ENCODE data around the gene PRRT2. TPM values are rescaled to one million over a fixed set of nuclear protein-coding genes. Genes with fewer than 3 reads are reported as not detected.

The PRRT2 gene
- total RNA-seq, 1 experiment from 2014 or later: 9.7 TPM

DNA sequence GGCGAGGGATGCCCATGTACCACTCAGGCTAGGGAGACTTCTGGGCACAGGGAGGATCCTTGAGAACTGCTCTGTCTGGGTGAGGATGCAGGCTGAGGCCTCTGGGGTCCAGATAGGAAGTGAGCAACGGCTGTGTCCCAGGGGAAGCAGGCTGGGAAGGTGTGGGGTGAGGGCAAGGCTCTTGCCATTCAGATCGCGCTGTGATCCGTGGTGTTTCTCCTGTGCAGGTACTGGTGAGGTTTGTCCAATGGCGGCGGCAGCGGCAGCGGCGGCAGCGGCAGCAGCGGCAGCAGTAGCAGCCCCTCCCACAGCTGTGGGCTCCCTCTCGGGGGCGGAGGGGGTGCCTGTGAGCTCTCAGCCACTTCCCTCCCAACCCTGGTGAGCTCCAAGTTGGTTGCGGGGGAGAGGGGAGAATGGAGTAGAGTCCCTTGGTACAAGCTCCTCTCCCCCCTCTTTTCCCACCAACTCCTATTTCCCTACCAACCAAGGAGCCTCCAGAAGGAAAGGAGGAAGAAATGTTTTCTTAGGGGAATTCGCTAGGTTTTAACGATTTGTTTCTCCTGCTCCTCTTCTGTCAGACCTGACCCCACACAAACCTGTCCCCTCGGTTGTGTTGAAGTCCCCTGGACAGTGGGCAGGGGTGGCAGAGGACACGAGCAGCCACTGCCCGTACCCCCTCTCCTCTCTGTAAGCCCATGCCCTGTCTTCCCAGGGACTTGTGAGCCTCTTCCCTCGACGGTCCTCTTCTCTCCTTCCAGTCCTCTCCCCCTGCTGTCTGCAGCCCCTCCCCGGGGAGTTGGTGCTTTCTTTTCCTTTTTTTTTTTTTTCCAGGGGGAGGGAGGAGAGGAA lies 1.9 kb upstream of the PRRT2 start:
- peaks cover 34% of the 10 kb centered on the region for H3K4me1 ChIP-seq (ENCODE audit: control insufficient read depth, insufficient read depth, low read length)
- intact Hi-C loops (cut with micrococcal nuclease; ENCODE audit: unreplicated experiment) (loop anchor here (10.0 kb wide), 1 partner anchor 115 kb away; no protein-coding TSS in a partner anchor), in situ Hi-C loops (cut with HindIII; ENCODE audit: low pct_unique_long_range_greater_than_20kb, low sequenced_read_pairs) (no loop called here)
- TF ChIP-seq TCF7L2 (IDR thresholded peaks at IDR 0.05; ENCODE audit: low read depth, low read length): no peak
- peak; percentile 68 for TF ChIP-seq POLR2AphosphoS5 (IDR thresholded peaks at IDR 0.05; ENCODE audit: low read depth, low read length)
- TF ChIP-seq, protein P1, sequence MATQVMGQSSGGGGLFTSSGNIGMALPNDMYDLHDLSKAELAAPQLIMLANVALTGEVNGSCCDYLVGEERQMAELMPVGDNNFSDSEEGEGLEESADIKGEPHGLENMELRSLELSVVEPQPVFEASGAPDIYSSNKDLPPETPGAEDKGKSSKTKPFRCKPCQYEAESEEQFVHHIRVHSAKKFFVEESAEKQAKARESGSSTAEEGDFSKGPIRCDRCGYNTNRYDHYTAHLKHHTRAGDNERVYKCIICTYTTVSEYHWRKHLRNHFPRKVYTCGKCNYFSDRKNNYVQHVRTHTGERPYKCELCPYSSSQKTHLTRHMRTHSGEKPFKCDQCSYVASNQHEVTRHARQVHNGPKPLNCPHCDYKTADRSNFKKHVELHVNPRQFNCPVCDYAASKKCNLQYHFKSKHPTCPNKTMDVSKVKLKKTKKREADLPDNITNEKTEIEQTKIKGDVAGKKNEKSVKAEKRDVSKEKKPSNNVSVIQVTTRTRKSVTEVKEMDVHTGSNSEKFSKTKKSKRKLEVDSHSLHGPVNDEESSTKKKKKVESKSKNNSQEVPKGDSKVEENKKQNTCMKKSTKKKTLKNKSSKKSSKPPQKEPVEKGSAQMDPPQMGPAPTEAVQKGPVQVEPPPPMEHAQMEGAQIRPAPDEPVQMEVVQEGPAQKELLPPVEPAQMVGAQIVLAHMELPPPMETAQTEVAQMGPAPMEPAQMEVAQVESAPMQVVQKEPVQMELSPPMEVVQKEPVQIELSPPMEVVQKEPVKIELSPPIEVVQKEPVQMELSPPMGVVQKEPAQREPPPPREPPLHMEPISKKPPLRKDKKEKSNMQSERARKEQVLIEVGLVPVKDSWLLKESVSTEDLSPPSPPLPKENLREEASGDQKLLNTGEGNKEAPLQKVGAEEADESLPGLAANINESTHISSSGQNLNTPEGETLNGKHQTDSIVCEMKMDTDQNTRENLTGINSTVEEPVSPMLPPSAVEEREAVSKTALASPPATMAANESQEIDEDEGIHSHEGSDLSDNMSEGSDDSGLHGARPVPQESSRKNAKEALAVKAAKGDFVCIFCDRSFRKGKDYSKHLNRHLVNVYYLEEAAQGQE (IDR thresholded peaks at IDR 0.05; ENCODE audit: insufficient read depth in 1 of 2, low read depth in 2 of 2, low read length in 1 of 2): no peak
- TF ChIP-seq SIN3A (IDR thresholded peaks at IDR 0.05; ENCODE audit: borderline replicate concordance, insufficient read depth, low read depth, low read length): no peak
- no peak for TF ChIP-seq CTCF (IDR thresholded peaks at IDR 0.05)
- peak overlapping the region; percentile 83 to 89 for H3K4me3 ChIP-seq (ENCODE audit: low read depth in 2 of 2, low read length in 2 of 2)
- no peak for DNase-seq (ENCODE audit: low read depth, low spot score)
- peak overlapping the region; percentile 83 for H3K27ac ChIP-seq (ENCODE audit: low read length)
- no peaks in the 10 kb centered on the region for H3K27me3 ChIP-seq (ENCODE audit: control insufficient read depth, insufficient read depth, low read length)
- H3K9me3 ChIP-seq (ENCODE audit: control insufficient read depth, insufficient read depth, low read depth, low read length): no peaks in the 10 kb centered on the region
- ATAC-seq: no peak
- BruUV-seq (replicated peaks): no TSS peak
- ChIA-PET CTCF (interaction anchor here (0.6 kb wide), 1 partner anchor 19 kb away, joined by 8 read pairs; no protein-coding TSS in a partner anchor), POLR2A (no interaction called here)
- H3K36me3 ChIP-seq (ENCODE audit: control insufficient read depth, insufficient read depth, low read length): peaks cover 7% of the 10 kb centered on the region; the same call in 1 of the 2 replicates

GRCh38 chr16:29810699-29811169 lies 1.3 kb upstream of the PRRT2 start:
- POLR2A ChIA-PET: no interaction called here
- ATAC-seq: no peak
- H3K36me3 ChIP-seq (ENCODE audit: control insufficient read depth, insufficient read depth, low read length): peaks cover 5% of the 10 kb centered on the region; the same call in 1 of the 2 replicates
- no peak for DNase-seq (ENCODE audit: low read depth, low spot score)
- no peaks in the 10 kb centered on the region for H3K9me3 ChIP-seq (ENCODE audit: control insufficient read depth, insufficient read depth, low read depth, low read length)
- no peaks in the 10 kb centered on the region for H3K27me3 ChIP-seq (ENCODE audit: control insufficient read depth, insufficient read depth, low read length)
- in situ Hi-C loops (cut with HindIII; ENCODE audit: low pct_unique_long_range_greater_than_20kb, low sequenced_read_pairs) (no loop called here), intact Hi-C loops (cut with micrococcal nuclease; ENCODE audit: unreplicated experiment) (loop anchor here (10.0 kb wide), 1 partner anchor 116 kb away; no protein-coding TSS in a partner anchor)
- CTCF ChIA-PET: interaction anchor here (0.6 kb wide), 1 partner anchor 18 kb away, joined by 8 read pairs; no protein-coding TSS in a partner anchor
- H3K4me3 ChIP-seq (ENCODE audit: low read depth in 2 of 2, low read length in 2 of 2): peak overlapping the region; percentile 83 to 89
- TF ChIP-seq SIN3A (IDR thresholded peaks at IDR 0.05; ENCODE audit: borderline replicate concordance, insufficient read depth, low read depth, low read length): no peak
- TF ChIP-seq CTCF (IDR thresholded peaks at IDR 0.05): no peak
- no peak for TF ChIP-seq POLR2AphosphoS5 (IDR thresholded peaks at IDR 0.05; ENCODE audit: low read depth, low read length)
- no peak for TF ChIP-seq TCF7L2 (IDR thresholded peaks at IDR 0.05; ENCODE audit: low read depth, low read length)
- TF ChIP-seq, protein P1 (IDR thresholded peaks at IDR 0.05; ENCODE audit: insufficient read depth in 1 of 2, low read depth in 2 of 2, low read length in 1 of 2): no peak
- TSS peak; percentile 96 for BruUV-seq (replicated peaks)
- H3K27ac ChIP-seq (ENCODE audit: low read length): peak overlapping the region; percentile 83
- H3K4me1 ChIP-seq (ENCODE audit: control insufficient read depth, insufficient read depth, low read length): peaks cover 36% of the 10 kb centered on the region

Data from Panc1 (cell line).